Endometrial microvascular endothelial cells (primary cell): ENCODE results near the gene B4GALNT4. TPM values are rescaled to one million over a fixed set of nuclear protein-coding genes. Genes with fewer than 3 reads are reported as not detected.
"Not testable (repeated sequence)": the region's sequence is repeated elsewhere in the genome, so short reads cannot be mapped to it uniquely, and the experiment has no call there.

Source experiments
- in situ Hi-C: cut with HindIII; loops from 2 replicates; pipeline ENCODE4 v1.10.0; 2017; ENCODE audit warnings: low sequenced_read_pairs, low pct_unique_long_range_greater_than_20kb; ENCODE audit errors: inconsistent ontology term
- total RNA-seq: library from RNA; depleted of rRNA; stranded (reverse); fragments of >200 nt; gene quantifications from one replicate; pipeline ENCODE4 v1.2.3, GENCODE V29; 2015; ENCODE audit errors: inconsistent ontology term

B4GALNT4 gene, protein sequence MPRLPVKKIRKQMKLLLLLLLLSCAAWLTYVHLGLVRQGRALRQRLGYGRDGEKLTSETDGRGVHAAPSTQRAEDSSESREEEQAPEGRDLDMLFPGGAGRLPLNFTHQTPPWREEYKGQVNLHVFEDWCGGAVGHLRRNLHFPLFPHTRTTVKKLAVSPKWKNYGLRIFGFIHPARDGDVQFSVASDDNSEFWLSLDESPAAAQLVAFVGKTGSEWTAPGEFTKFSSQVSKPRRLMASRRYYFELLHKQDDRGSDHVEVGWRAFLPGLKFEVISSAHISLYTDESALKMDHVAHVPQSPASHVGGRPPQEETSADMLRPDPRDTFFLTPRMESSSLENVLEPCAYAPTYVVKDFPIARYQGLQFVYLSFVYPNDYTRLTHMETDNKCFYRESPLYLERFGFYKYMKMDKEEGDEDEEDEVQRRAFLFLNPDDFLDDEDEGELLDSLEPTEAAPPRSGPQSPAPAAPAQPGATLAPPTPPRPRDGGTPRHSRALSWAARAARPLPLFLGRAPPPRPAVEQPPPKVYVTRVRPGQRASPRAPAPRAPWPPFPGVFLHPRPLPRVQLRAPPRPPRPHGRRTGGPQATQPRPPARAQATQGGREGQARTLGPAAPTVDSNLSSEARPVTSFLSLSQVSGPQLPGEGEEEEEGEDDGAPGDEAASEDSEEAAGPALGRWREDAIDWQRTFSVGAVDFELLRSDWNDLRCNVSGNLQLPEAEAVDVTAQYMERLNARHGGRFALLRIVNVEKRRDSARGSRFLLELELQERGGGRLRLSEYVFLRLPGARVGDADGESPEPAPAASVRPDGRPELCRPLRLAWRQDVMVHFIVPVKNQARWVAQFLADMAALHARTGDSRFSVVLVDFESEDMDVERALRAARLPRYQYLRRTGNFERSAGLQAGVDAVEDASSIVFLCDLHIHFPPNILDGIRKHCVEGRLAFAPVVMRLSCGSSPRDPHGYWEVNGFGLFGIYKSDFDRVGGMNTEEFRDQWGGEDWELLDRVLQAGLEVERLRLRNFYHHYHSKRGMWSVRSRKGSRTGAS
- 0.09 TPM for total RNA-seq

DNA sequence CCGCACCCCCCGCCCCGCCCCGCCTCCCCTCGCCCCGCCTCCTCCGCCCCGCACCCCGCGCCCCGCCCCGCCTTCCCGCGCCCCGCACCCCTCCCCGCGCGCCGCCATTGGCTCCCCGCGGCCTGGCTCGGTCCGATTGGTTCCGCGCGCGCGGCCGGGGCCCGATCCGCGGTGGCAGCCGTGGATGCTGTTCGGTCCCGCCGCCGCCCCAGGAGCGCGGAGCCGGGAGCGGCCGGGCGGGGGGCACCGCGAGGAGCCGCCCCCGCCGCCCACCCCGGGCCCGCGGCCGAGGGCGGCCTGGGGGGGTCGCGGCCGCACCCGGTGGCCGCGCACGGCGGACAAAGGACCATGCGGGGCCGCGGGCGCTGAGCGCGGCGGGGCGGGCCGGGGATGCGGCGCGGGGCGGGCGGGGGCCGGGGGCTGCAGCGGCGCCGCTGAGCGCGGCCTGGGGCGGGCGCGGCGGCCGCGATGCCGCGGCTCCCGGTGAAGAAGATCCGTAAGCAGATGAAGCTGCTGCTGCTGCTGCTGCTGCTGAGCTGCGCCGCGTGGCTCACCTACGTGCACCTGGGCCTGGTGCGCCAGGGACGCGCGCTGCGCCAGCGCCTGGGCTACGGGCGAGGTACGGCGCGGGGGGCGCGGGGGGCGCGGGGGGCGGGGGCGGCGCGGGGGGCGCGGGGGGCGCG lies at the start of gene B4GALNT4:
TSS of gene B4GALNT4 (plus strand) at position 164 of the 683 bp plus-strand sequence. CDS start at position 469, 305 bp downstream.
- in situ Hi-C loops = no loop called here

DNA sequence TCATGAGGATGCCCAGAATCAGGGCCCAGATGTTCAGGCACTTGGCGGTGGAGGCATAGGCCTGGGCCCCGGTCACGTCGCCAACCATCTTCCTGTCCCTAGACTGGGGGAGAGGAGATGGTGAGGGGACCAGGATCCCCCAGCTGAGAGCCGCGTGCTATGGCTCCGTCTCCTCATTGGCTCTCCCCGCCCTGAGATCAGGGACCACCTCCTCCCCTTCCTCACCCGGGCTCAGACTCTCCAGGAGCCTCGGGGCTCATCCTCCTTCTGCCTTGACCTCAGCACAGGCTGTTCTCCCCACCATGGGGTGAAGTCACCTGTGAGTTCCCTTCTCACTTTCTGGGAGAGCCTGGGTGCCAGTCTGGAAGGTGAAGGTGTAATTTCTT lies 49.4 kb upstream of the B4GALNT4 start:
- in situ Hi-C loops = not testable (repeated sequence)

DNA sequence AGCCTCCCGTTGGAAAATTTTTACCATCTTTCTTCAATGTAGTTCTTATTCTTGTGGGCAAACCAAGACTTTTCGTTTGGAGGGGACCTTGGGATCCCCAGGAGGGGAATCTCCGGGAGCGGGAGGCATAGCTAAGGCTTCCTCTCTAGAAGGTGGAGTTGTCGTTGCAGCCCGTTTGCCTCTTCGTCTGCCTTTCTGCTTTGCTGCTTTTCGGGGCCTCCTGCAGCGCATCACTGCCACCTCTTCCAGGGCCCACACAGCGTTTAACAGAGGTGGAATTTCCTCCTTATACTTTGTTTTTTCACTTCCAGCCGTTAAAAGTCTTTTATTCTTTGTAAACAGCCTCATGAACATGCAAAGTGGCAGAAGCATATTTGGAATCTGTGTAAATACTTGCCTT lies 45.1 kb upstream of the B4GALNT4 start:
- in situ Hi-C loops = no loop called here

DNA sequence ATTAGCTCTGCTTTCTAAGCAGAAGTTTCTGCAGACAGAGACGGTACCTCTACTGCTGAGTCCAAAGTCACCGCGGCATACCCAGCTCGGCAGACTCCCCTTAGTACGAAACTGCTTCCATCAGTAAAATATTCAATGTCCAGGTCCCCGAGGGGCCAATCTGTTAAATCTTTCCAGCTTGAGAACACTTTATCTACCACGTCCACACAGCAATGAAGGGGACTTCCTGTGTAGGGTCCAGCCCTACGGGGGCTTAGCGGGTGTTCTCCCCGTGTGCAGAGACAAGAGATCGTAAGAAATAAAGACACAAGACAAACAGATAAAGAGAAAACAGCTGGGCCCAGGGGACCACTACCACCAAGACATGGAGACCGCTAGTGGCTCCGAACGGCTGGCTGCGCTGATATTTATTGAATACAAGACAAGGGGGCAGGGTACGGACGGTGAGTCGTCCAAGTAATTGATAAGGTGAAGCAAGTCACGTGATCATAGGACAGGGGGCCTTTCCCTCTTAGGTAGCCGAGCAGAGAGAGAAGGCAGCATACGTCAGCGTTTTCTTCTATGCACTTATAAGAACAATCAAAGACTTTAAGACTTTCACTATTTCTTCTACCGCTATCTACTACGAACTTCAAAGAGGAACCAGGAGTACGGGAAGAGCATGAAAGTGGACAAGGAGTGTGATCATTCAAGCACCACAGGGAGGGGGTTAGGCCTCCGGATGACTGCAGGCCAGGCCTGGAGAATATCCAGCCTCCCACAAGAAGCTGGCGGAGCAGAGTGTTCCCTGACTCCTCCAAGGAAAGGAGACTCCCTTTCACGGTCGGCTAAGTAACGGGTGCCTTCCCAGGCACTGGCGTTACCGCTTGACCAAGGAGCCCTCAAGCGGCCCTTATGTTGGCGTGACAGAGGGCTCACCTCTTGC lies 44.4 kb upstream of the B4GALNT4 start:
- in situ Hi-C loops = not testable (repeated sequence)

DNA sequence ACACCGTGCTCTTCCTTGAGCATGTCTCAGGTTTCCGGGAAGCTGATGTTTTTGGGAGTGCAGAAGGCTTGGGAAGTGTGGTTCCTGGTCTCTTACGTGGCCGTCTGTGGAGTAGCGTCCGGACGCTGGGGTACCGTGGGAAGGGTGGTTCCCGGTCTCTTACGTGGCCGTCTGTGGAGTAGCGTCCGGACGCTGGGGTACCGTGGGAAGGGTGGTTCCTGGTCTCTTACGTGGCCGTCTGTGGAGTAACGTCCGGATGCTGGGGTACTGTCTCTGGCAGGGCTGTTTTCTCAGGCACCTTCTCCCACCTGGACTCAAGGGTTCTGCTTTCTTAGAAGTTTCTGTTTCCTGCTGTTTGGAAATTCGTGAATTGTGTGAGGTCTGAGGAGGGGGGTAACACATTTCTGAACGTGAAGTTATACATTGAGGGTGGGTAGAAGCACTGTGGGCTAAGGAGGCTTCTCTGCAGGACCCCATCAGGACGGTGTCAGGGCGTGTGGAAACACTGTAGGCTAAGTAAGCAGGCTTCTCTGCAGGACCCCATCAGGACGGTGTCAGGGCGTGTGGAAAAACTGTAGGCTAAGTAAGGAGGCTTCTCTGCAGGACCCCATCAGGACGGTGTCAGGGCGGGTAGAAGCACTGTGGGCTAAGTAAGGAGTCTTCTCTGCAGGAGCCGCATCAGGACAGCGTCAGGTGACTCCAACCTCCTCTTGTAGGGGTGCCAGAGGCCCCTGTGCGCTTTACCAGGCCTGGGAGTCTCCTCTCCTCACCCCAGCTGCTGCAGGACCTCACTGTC lies 43.3 kb upstream of the B4GALNT4 start:
- in situ Hi-C loops = no loop called here

DNA sequence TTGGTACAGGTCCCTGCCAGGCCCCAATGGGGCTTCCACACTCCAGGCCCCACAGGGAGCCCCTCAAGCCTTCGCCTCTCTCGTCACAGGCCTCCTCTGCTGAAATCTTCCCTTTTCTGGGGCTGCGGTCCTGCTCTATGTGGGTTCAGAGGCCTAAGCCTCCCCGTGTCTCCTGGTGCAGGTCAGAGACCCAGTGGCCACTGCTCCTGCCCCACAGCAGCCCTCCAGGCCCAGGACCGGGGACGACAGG lies 42.8 kb upstream of the B4GALNT4 start:
- in situ Hi-C loops = no loop called here

DNA sequence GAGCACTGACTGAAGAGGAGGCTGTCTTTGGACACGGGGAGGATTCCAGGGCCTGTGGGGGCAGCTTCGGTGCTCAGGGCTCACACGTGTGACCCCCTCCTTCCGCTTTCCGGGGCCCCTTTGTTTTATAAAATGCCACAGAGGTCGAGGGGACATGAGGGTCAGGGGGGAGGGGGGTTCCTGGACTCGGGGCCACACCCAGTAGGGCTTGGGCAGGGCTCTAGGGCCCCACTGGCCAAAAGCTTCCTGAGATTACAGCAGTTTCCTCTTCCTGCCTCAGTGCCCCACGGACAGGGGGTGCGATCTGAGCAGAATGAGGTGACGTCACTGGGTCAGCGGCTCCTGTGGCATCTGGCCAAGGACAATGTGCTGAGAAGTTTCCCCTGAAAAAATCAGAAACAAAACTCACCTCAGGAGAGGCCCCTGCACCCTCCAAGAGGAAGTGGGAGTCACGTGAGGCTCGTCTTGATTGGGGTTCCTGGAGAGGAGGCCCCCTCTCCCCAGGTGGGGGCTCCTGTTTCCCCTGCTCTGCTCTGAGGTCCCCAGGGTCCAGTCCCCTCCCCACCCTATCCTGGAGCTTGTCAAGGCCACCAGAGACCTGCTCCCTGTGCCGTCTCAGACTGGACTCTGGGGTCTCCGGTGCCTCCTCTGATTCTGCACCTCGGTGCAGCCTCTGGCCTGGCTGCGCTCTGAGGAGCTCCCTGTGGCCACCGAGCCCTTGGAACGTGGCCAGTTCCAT lies 42.3 kb upstream of the B4GALNT4 start:
- in situ Hi-C loops = no loop called here

DNA sequence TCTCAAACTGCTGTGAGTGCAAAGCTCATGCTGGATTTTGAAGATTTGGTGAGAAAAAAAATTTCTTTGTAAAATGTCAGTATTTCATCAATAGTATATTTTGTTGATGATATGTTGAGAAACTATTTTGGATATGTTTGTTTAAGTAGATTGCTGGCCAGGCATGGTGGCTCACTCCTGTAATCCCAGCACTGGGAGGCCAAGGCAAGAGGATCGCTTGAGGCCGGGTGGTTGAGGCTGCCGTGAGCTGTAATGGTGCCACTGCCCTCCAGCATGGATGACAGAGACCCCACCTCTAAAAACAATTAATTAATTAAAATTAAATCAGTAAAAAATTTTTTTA lies 41.7 kb upstream of the B4GALNT4 start:
- in situ Hi-C loops = no loop called here

DNA sequence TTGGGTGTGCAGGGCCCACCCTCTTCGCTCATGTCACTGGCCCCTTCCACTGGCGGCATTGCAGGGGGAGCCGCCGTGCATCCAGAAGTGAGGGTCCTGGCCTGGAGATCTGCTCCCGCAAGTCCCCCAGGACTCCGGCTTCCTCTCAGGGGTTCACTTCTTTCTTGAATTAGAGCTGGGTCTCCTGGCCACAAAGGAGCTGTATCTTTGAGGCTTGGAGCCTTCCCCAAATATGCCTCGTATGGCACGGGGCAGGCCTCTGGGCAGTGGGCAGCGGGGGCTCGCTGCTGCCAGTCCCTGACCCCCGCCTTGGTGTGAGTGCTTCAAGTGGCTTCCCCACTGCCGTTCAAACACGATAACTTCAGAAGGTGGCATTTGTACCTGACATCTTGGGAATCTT lies 41.3 kb upstream of the B4GALNT4 start:
- in situ Hi-C loops = no loop called here

DNA sequence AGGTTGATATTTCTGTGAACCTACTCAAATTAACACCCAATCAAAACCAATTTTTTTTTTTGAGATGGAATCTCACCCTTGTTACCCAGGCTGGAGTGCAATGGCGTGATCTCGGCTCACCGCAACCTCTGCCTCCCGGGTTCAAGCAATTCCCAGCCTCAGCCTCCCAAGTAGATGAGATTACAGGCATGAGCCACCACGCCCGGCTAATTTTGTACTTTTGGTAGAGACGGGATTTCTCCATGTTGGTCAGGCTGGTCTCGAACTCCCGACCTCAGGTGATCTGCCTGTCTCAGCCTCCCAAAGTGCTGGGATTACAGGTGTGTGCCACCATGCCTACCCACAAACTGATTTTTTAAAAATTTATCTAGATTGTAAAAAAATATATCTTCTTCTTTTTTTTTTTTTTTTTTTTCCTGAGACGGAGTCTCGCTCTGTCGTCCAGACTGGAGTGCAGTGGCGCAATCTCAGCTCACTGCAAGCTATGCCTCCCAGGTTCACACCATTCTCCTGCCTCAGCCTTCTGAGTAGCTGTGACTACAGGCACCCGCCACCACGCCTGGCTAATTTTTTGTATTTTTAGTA lies 40.7 kb upstream of the B4GALNT4 start:
- in situ Hi-C loops = not testable (repeated sequence)

DNA sequence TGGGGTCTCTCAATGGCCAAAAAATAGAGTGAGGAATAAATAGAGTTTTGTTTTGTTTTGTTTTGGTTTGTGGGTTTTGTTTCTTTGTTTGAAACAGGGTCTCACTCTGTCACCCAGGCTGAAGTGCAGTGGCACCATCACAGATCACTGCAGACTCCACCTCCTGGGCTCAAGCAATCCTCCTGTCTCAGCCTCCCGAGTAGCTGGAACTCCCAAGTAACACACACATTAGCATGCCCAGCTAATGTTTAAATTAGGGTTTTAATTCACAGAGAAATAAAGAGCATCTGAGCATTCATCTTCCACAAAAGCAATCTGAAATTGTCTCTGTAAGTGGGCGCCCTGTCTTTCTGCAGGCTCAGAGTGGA lies 39.4 kb upstream of the B4GALNT4 start:
- in situ Hi-C loops = no loop called here

DNA sequence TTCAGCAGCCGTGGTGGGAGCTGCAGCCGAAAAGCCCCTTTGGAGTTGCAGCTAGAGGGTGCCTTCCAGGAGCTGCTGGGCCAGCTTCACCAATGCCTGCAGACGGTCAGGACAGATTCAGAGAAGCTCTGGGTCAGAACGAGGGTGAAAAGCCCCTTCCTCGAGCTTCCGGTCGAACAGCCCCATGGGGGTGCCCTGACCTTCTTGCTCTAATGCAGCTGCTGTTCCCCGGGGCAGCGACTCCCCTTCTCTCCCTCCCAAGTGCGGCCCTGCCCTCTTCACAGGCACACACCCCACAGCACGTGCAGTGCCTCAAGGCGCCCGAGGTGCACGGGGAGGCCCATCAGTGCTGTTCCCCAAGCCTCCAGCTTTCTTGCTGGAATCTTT lies 39.0 kb upstream of the B4GALNT4 start:
- in situ Hi-C loops = no loop called here

DNA sequence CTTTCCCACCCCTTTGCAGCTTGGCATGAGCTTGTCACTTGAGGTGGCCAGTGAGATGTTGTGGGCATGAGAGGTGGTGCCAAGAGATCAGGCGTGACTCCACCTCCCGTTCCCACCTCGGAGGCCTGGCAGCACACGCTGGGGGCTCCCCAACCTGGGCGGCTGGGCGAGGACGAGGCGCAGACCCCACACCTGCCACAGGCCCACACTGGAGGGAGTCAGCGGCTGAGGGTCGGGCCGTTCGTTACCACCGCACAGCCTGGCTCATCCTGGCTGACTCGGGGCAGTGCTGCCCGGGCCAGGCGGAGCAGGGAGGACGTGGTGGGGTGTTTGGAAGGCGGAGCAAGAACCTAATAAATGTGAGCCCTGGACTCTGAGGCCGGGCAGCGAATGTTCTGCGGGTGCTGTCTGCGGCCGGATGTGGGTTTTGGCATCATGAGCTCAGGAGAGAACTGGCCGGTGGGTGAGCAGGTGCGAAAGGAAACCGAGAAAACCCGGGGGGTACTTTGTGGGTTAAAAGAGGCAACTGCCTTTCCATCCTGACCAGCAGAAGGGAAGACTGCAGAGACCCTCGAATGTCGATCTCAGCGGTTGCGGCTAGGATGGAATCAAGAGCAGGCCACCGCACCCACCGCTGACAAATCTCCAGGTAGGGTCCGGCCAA lies 38.5 kb upstream of the B4GALNT4 start:
- in situ Hi-C loops = no loop called here

DNA sequence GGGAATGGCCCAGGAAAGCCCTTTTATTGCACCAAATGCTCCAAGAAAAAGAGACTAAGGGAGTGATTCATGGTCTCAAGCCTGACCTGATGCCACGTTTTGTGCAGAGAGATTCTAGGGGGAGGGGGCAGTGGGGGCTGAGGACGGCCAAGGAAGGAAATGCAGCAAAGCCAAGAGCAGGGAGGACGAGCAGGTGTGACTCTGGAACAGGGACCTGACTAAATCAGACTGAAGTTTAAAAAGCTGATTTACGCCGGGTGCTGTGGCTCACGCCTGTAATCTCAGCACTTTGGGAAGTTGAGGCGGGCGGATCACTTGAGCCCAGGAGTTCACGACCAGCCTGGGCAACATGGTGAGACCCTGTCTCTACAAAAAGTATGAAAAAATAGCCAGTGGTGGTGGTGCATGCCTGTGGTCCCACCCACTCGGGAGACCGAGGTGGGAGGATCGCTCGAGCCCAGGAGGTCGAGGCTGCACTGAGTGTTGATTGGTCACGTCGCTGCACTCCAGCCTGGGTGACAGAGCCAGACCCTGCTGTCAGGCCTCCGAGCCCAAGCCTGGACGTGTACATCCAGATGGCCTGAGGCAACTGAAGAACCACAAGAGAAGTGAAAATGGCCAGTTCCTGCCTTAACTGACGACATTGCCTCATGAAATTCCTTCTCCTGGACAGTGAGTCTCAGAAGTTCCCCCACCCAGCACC lies 37.8 kb upstream of the B4GALNT4 start:
- in situ Hi-C loops = no loop called here

DNA sequence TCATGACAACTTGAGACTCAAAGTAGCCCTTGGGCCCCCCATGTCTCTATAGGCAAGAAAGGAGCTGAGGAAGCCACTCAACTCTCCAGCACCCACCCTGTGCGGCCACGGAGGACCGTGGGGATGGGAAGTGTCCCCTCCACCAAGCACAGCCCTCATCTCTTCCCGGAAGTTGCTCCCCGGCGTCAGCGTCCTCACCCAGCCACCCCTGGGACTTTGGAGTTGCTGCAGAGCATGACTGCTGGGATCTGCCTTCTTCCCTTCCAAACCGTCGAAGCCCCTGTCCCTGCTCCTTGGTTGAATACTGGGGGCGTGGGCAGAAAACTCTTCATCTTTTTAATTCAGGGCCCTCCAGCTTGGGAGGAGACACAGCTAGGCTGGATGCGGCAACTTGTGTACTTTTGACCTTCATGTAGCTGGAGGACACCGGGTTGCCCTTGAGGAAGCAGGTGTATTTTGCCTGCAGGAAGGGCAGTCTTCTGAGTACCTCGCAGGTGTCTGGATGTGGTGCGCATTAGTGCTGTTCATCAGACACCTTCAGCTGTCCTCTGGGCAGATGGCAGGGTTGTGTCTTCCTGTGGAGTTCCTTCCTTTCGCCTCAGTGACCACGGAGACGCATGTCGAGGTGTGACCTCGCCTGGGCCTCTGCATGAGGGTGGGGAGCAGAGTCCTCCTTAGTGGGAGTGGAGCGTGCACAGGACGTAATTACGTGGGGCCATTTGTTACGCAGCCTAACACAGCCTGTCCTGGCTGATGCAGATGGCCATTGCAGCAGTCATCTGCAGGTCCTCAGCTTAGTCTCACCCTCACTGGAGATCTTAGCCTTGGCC lies 36.4 kb upstream of the B4GALNT4 start:
- in situ Hi-C loops = no loop called here
